Peyer's patch (tissue), 4 donors: Measurements from ENCODE around the gene USF2. TPM values are rescaled to one million over a fixed set of nuclear protein-coding genes. Genes with fewer than 3 reads are reported as not detected.
A peak's percentile ranks its signal among the peaks of the same experiment; 100 is the strongest.

Source experiments
- DNase-seq, 3 donors: peaks; one replicate each; pipeline ENCODE4 v3.0.0-alpha.2; 2017 to 2019
- H3K27ac ChIP-seq, 4 donors: fragments of 200-600 bp; sonication (generic); one replicate each; pipeline ENCODE4 v1.5.1; 2016 to 2019
- H3K27me3 ChIP-seq, 2 donors: fragments of 200-600 bp; sonication (generic); one replicate each; pipeline ENCODE4 v1.5.1; 2019
- H3K36me3 ChIP-seq, 3 donors: fragments of 200-600 bp; sonication (generic); one replicate each; pipeline ENCODE4 v1.5.1; 2016 to 2019
- H3K4me1 ChIP-seq, 4 donors: fragments of 200-600 bp; sonication (generic); one replicate each; pipeline ENCODE4 v1.5.1; 2016 to 2019
- H3K4me3 ChIP-seq, 4 donors: fragments of 200-600 bp; sonication (generic); 1 replicate in 3 of 4; 2 replicates in 1 of 4; pipeline ENCODE4 v1.5.1; 2016 to 2019; ENCODE audit warnings: mild to moderate bottlenecking in 1 of 4
- H3K9me3 ChIP-seq, 4 donors: fragments of 200-600 bp; sonication (generic); one replicate each; pipeline ENCODE4 v1.5.1; 2016 to 2019; ENCODE audit warnings: mild to moderate bottlenecking in 1 of 4
- POLR2A ChIP-seq, 2 donors: fragments of 450-650 bp; IDR thresholded peaks; one replicate each; pipeline ENCODE4 v1.5.1; 2017; ENCODE audit warnings: antibody characterized with exemption in 2 of 2, mild to moderate bottlenecking in 2 of 2, moderate library complexity in 2 of 2
- total RNA-seq, 4 donors: library from RNA; depleted of rRNA; stranded (reverse); fragments of >200 nt; gene quantifications; one replicate each; pipeline ENCODE4 v1.1.0, GENCODE V29; 2016
- TF ChIP-seq, protein P1 (sequence below), 6 experiments: fragments of 450-650 bp in 4 of 6; fragments of 200-600 bp in 2 of 6; sonication (generic) in 1 of 6; IDR thresholded peaks; one replicate each; pipeline ENCODE4 v1.5.1; 2017 to 2019; ENCODE audit warnings: antibody characterized with exemption in 6 of 6, mild to moderate bottlenecking in 3 of 6, moderate library complexity in 1 of 6

Gene USF2
- total RNA-seq, 4 donors from 2014 or later = 112 to 201 (median 142) TPM

DNA sequence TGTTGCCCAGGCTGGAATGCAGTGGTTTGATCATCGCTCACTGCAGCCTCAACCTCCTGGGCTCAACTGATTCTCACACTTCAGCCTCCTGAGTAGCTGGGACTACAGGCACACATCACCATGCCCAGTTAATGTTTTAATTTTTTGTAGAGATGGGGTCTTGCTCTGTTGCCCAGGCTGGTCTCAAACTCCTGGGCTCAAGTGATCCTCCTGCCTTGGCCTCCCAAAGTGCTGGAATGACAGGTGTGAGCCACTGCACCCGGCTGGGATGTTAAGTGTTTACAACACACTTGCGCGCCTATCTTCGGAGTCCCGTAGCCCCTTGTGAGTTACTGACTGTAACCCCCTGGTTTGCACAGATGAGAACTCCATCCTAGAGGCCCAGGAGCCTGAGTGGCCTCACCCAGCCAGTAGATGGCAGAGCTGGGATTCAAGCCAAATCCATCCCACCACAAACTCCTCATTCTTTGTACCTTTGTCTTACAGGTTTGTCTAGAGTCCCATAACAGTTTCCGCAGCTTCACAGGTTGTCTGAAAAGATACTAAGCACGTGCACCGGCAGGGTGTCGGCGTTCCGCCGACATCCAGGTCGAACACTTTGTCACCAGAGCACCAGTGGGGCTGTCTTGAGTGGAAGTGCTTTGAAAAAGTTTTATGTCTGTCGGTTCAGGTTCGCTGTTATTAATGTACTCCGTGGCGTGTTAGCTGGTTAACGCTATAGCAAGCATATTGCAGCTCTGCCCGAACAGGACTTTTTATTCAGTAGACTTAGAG lies 37.9 kb downstream of the USF2 start:
- TF ChIP-seq POLR2A (IDR thresholded peaks at IDR 0.05) = no peak
- TF ChIP-seq, protein P1, sequence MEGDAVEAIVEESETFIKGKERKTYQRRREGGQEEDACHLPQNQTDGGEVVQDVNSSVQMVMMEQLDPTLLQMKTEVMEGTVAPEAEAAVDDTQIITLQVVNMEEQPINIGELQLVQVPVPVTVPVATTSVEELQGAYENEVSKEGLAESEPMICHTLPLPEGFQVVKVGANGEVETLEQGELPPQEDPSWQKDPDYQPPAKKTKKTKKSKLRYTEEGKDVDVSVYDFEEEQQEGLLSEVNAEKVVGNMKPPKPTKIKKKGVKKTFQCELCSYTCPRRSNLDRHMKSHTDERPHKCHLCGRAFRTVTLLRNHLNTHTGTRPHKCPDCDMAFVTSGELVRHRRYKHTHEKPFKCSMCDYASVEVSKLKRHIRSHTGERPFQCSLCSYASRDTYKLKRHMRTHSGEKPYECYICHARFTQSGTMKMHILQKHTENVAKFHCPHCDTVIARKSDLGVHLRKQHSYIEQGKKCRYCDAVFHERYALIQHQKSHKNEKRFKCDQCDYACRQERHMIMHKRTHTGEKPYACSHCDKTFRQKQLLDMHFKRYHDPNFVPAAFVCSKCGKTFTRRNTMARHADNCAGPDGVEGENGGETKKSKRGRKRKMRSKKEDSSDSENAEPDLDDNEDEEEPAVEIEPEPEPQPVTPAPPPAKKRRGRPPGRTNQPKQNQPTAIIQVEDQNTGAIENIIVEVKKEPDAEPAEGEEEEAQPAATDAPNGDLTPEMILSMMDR (IDR thresholded peaks at IDR 0.05) = peak in 1 of 6 experiments; percentile 30
- no peak overlapping the region for H3K27ac ChIP-seq
- H3K4me1 ChIP-seq = no peaks in the 10 kb centered on the region
- H3K4me3 ChIP-seq = no peak overlapping the region
- no peaks in the 10 kb centered on the region for H3K36me3 ChIP-seq
- peak in 1 of 3 donors; percentile 39 for DNase-seq
- H3K27me3 ChIP-seq = no peaks in the 10 kb centered on the region
- H3K9me3 ChIP-seq = no peaks in the 10 kb centered on the region

DNA sequence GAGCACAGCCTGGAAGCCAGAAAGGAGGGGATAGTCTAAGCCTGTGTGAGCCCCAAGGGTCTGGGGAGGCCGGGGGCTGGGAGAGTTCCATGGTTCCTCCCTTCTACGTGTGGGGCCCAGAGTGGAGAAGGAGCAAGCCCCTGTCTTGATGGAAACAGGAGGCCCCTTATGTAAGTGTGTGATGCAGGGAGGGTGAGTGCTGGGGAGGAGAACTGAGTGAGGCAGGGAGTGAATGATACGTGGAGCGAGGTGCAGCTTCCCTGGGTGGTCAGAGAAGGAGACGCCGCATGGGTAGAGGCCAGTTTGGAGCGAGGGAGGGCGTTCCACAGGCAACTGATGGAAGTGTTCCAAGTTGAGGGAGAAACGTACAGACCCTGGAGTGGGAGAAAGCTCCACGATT lies 39.2 kb downstream of the USF2 start:
- TF ChIP-seq, protein P1 (IDR thresholded peaks at IDR 0.05) = no peak
- no peak for TF ChIP-seq POLR2A (IDR thresholded peaks at IDR 0.05)
- H3K27ac ChIP-seq = no peak overlapping the region
- DNase-seq = no peak
- no peaks in the 10 kb centered on the region for H3K9me3 ChIP-seq
- H3K4me3 ChIP-seq = no peak overlapping the region
- no peaks in the 10 kb centered on the region for H3K36me3 ChIP-seq
- no peaks in the 10 kb centered on the region for H3K27me3 ChIP-seq
- no peaks in the 10 kb centered on the region for H3K4me1 ChIP-seq

DNA sequence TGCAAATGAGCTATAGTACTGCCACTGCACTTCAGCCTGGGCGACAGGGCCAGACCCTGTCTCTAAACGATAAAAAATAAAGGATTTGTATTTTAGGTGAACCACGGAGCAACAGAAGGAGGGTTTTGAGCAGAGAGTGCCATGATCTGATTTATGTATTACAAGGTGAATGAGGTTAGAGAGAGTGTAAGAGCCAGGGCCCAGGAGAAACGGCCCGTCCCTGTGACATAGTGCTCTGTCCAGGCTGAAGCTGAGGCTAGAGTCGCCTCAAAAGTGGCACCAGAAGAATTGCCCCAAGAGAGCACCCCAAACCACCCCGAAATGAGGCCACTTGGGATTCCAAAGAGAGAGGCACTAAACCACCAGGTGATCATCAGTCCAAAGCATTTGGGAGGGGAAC lies 40.1 kb downstream of the USF2 start:
- TF ChIP-seq, protein P1 (IDR thresholded peaks at IDR 0.05) = no peak
- no peak for TF ChIP-seq POLR2A (IDR thresholded peaks at IDR 0.05)
- H3K4me3 ChIP-seq = no peak overlapping the region
- H3K9me3 ChIP-seq = no peaks in the 10 kb centered on the region
- DNase-seq = no peak
- no peaks in the 10 kb centered on the region for H3K36me3 ChIP-seq
- H3K27ac ChIP-seq = no peak overlapping the region
- no peaks in the 10 kb centered on the region for H3K4me1 ChIP-seq
- no peaks in the 10 kb centered on the region for H3K27me3 ChIP-seq

DNA sequence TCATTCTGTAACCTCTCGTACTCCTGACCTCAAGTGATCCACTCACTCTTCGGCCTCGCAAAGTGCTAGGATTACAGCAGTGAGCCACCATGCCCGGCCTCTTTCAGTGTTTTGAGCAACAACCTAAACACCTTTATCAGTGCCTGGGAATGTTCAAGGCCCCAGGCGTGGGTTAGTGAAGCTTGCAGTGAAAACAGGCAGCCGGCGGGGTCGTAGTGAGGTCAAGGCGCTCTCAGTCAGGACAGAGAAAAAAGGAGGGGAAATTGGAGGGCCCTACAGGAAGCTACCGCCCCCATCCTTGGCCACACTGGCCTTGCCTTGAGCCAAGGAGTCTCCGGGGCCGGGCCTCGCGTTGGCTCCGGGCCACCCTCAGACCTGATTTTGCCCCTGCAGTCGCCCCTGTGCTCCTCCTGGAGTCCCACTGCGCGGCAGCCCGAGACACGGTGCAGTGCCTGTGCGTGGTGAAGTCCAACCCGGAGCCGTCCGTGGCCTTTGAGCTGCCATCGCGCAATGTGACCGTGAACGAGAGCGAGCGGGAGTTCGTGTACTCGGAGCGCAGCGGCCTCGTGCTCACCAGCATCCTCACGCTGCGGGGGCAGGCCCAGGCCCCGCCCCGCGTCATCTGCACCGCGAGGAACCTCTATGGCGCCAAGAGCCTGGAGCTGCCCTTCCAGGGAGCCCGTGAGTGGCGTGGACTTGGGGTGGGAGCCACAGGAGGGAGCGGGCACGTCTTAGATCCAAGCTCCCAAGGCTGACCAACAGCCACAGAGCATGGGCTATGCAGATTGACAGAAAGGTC lies 40.9 kb downstream of the USF2 start:
- H3K9me3 ChIP-seq = no peaks in the 10 kb centered on the region
- no peak for TF ChIP-seq POLR2A (IDR thresholded peaks at IDR 0.05)
- TF ChIP-seq, protein P1 (IDR thresholded peaks at IDR 0.05) = no peak
- no peaks in the 10 kb centered on the region for H3K27me3 ChIP-seq
- no peak overlapping the region for H3K4me3 ChIP-seq
- H3K36me3 ChIP-seq = no peaks in the 10 kb centered on the region
- no peak for DNase-seq
- H3K4me1 ChIP-seq = no peaks in the 10 kb centered on the region
- peak overlapping the region in 2 of 4 donors; percentile 5 to 22 for H3K27ac ChIP-seq

DNA sequence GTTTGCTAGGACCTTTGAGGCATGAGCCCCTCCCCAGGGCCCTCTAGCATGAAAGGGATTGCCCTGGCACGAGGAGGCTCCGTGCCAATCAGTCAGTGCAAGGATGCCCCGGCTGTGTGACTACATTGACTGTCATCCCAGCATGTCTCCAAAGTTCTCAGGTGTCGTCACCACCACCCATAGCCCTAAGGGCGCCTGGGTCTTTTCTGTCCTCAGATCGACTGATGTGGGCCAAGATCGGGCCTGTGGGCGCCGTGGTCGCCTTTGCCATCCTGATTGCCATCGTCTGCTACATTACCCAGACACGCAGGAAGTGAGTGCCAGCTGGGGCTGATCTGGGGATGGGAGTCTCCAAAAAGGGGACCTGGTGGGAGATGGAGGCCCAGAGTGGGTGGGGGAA lies 41.6 kb downstream of the USF2 start:
- no peaks in the 10 kb centered on the region for H3K4me1 ChIP-seq
- H3K4me3 ChIP-seq = no peak overlapping the region
- H3K36me3 ChIP-seq = no peaks in the 10 kb centered on the region
- TF ChIP-seq, protein P1 (IDR thresholded peaks at IDR 0.05) = no peak
- no peak for TF ChIP-seq POLR2A (IDR thresholded peaks at IDR 0.05)
- no peaks in the 10 kb centered on the region for H3K27me3 ChIP-seq
- H3K9me3 ChIP-seq = no peaks in the 10 kb centered on the region
- peak overlapping the region in 1 of 4 donors; percentile 22 for H3K27ac ChIP-seq
- DNase-seq = no peak
